CD14-positive monocyte (primary cell): ENCODE data around the gene ARID3B. TPM values are rescaled to one million over a fixed set of nuclear protein-coding genes. Genes with fewer than 3 reads are reported as not detected.

Experiments
- DNase-seq, 3 donors: peaks; one replicate each; pipeline ENCODE4 v3.0.0-alpha.2; 2011 to 2022
- H2AFZ ChIP-seq: 2 replicates; pipeline ENCODE4 v1.6.0; 2012; ENCODE audit warnings: mild to moderate bottlenecking, low read depth, low read length, inconsistent platforms; ENCODE audit not compliant: insufficient read depth, poor library complexity, severe bottlenecking
- H3K27ac ChIP-seq, 2 donors: 1 replicate in 1 of 2; 2 replicates in 1 of 2; pipeline ENCODE4 v1.5.1; 2012 to 2013; ENCODE audit warnings: low read length in 2 of 2, control low read depth in 1 of 2, inconsistent platforms in 1 of 2, low read depth in 1 of 2, mild to moderate bottlenecking in 1 of 2
- H3K27me3 ChIP-seq, 2 donors: one replicate each; pipeline versions ENCODE4 v1.6.0 to v1.6.1; 2011 to 2013; ENCODE audit warnings: low read length in 2 of 2; ENCODE audit not compliant: control insufficient read depth in 2 of 2, insufficient read depth in 2 of 2
- H3K36me3 ChIP-seq, 2 donors: replicated peaks in 1 of 2; 1 replicate in 1 of 2; 2 replicates in 1 of 2; pipeline versions ENCODE4 v1.5.1 to v1.6.1; 2012 to 2013; ENCODE audit warnings: low read length in 2 of 2, control low read depth in 1 of 2, inconsistent platforms in 1 of 2, mild to moderate bottlenecking in 1 of 2; ENCODE audit not compliant: insufficient read depth in 2 of 2, control insufficient read depth in 1 of 2
- H3K4me1 ChIP-seq, 2 donors: 1 replicate in 1 of 2; 2 replicates in 1 of 2; pipeline versions ENCODE4 v1.5.1 to v1.6.1; 2012 to 2013; ENCODE audit warnings: low read length in 2 of 2, control low read depth in 1 of 2, inconsistent platforms in 1 of 2, mild to moderate bottlenecking in 1 of 2, moderate library complexity in 1 of 2; ENCODE audit not compliant: insufficient read depth in 2 of 2, control insufficient read depth in 1 of 2
- H3K4me2 ChIP-seq: replicated peaks from 2 replicates; pipeline ENCODE3; 2012; ENCODE audit warnings: low read length, moderate library complexity, mild to moderate bottlenecking; ENCODE audit not compliant: poor library complexity, severe bottlenecking; ENCODE audit errors: extremely low read depth
- H3K4me3 ChIP-seq, 3 experiments: fragments of 200-600 bp in 1 of 3; sonication (generic) in 1 of 3; replicated peaks in 1 of 3; 1 replicate in 2 of 3; 2 replicates in 1 of 3; pipeline ENCODE4 v1.5.1; 2011 to 2013; ENCODE audit warnings: low read length in 3 of 3, mild to moderate bottlenecking in 3 of 3, control low read depth in 2 of 3, low read depth in 2 of 3, inconsistent platforms in 1 of 3, moderate library complexity in 1 of 3
- H3K79me2 ChIP-seq: 2 replicates; pipeline ENCODE4 v1.6.0; 2012; ENCODE audit warnings: mild to moderate bottlenecking, control low read depth, inconsistent platforms, low read length, moderate library complexity; ENCODE audit not compliant: insufficient read depth
- H3K9ac ChIP-seq: 2 replicates; pipeline ENCODE4 v1.6.0; 2017; ENCODE audit warnings: low read length, mild to moderate bottlenecking; ENCODE audit not compliant: insufficient read depth, poor library complexity, severe bottlenecking
- H3K9me3 ChIP-seq, 2 donors: replicated peaks in 1 of 2; 1 replicate in 1 of 2; 2 replicates in 1 of 2; pipeline versions ENCODE4 v1.5.1 to v1.6.1; 2012 to 2013; ENCODE audit warnings: low read length in 2 of 2, control low read depth in 1 of 2; ENCODE audit not compliant: control insufficient read depth in 1 of 2, insufficient read depth in 1 of 2
- H4K20me1 ChIP-seq: 2 replicates; pipeline ENCODE4 v1.6.0; 2012; ENCODE audit warnings: mild to moderate bottlenecking, low read length, control low read depth, moderate library complexity; ENCODE audit not compliant: insufficient read depth
- H3K27ac Mint-ChIP-seq, 7 donors: one replicate each; pipeline ENCODE4 v1.8.0; 2020; ENCODE audit warnings: mild to moderate bottlenecking in 7 of 7, mixed read lengths in 7 of 7, moderate library complexity in 6 of 7, inconsistent platforms in 2 of 7
- H3K27me3 Mint-ChIP-seq, 3 donors: one replicate each; pipeline ENCODE4 v1.8.0; 2021 to 2022; ENCODE audit warnings: low read depth in 3 of 3, mild to moderate bottlenecking in 3 of 3, mixed read lengths in 3 of 3, moderate library complexity in 3 of 3, inconsistent platforms in 1 of 3
- H3K36me3 Mint-ChIP-seq, 2 donors: one replicate each; pipeline ENCODE4 v1.8.0; 2020; ENCODE audit warnings: mixed read lengths in 2 of 2, inconsistent platforms in 1 of 2, mild to moderate bottlenecking in 1 of 2
- H3K4me1 Mint-ChIP-seq: one replicate; pipeline ENCODE4 v1.8.0; 2020; ENCODE audit warnings: mild to moderate bottlenecking, mixed read lengths
- H3K4me3 Mint-ChIP-seq, 2 donors: one replicate each; pipeline ENCODE4 v1.8.0; 2020; ENCODE audit warnings: mild to moderate bottlenecking in 2 of 2, mixed read lengths in 2 of 2, moderate library complexity in 1 of 2
- H3K9me3 Mint-ChIP-seq, 7 donors: one replicate each; pipeline ENCODE4 v1.8.0; 2020 to 2022; ENCODE audit warnings: mixed read lengths in 7 of 7, mild to moderate bottlenecking in 6 of 7, moderate library complexity in 6 of 7, inconsistent platforms in 2 of 7
- CTCF ChIP-seq: fragments of 200-600 bp; IDR thresholded peaks from one replicate; pipeline ENCODE4 v1.8.0; 2022; ENCODE audit warnings: antibody characterized with exemption, mild to moderate bottlenecking
- WGBS: methylation state at CpG from one replicate; pipeline ENCODE4 v1.1.5; 2013; ENCODE audit warnings: missing lambda C conversion rate; ENCODE audit not compliant: insufficient coverage; 5-methylcytosine and 5-hydroxymethylcytosine counted together
- intact Hi-C, 2 donors: fragments of 100-400 bp; cut with micrococcal nuclease; formaldehyde crosslinking; loops; one replicate each; pipeline versions ENCODE4 v1.15.0 to v1.15.1; 2023
- polyA plus RNA-seq, 3 donors: library from polyadenylated mRNA; depleted of rRNA in 1 of 3; unstranded in 2 of 3; stranded (reverse) in 1 of 3; fragments of 300-500 nt in 2 of 3; fragments of >200 nt in 1 of 3; fragmentation: Illumina TruSeq in 2 of 3; gene quantifications; 1 replicate in 2 of 3; 2 replicates in 1 of 3; pipeline ENCODE4 v1.2.3, GENCODE V29; 2012 to 2021

ARID3B gene
- polyA plus RNA-seq, 3 donors = 2.3 to 17.4 (median 4.4) TPM

- H3K9me3 Mint-ChIP-seq = peaks cover 0 to 2% (median 0%) of the 10 kb centered on the region in 7 donors
These were observed 5.0 kb downstream of the ARID3B start for GRCh38 chr15:74545776-74546656.

More at GRCh38 chr15:74545776-74546656, 5.0 kb downstream of the ARID3B start:
- peaks cover 17 to 42% of the 10 kb centered on the region in 2 donors for H3K36me3 ChIP-seq
- peak overlapping the region in 1 of 3 experiments; percentile 41 for H3K4me3 ChIP-seq
- Mint-ChIP-seq H3K4me3 (peak overlapping the region; percentile 49 to 78), H3K4me1 (peaks cover 60% of the 10 kb centered on the region), H3K36me3 (peaks cover 58 to 65% of the 10 kb centered on the region in 2 donors), H3K27ac (peak overlapping the region in 6 of 7 donors; percentile 24 to 83 (median 52)), H3K27me3 (peaks cover 5 to 11% (median 8%) of the 10 kb centered on the region in 3 donors)
- no peak overlapping the region for H2AFZ ChIP-seq
- TF ChIP-seq CTCF = no peak
- no peaks in the 10 kb centered on the region for H3K9me3 ChIP-seq
- no peak overlapping the region for H3K27ac ChIP-seq
- no peak overlapping the region for H3K9ac ChIP-seq
- peaks cover 89% of the 10 kb centered on the region for H4K20me1 ChIP-seq
- H3K79me2 ChIP-seq = peaks cover 44% of the 10 kb centered on the region
- H3K27me3 ChIP-seq = no peaks in the 10 kb centered on the region
- peaks cover 40 to 56% of the 10 kb centered on the region in 2 donors for H3K4me1 ChIP-seq
- WGBS = 1% methylated on average over 21 of the region's 23 CpGs
- H3K4me2 ChIP-seq = peak overlapping the region; percentile 57
- intact Hi-C loops = loop anchor here (5.0 to 10.0 kb wide), 4 partner anchors 34 to 909 kb away; partner anchors contain the start of genes CLK3 (in 2 of the 2) and SIN3A (in 1 of the 2)
- DNase-seq = peak; percentile 88 to 97 (median 91)
